Activated naive CD4-positive, alpha-beta T cell treated with anti-CD3 and anti-CD28 coated beads for 36 hours (primary cell): ENCODE measurements around the gene TTC39C. TPM values are rescaled to one million over a fixed set of nuclear protein-coding genes. Genes with fewer than 3 reads are reported as not detected.

Experiments used
- CTCF ChIA-PET: fragments of 350-600 bp; sonication (Branson Sonifier 250); formaldehyde crosslinking; loops from one replicate; lab custom pipeline; 2021; ENCODE audit warnings: antibody characterized with exemption; lab: Charles Lee
- DNase-seq: peaks from one replicate; pipeline ENCODE4 v3.0.0-alpha.2; 2020
- H3K27ac Mint-ChIP-seq: one replicate; pipeline ENCODE4 v1.8.0; 2021; ENCODE audit warnings: mild to moderate bottlenecking, mixed read lengths
- H3K27me3 Mint-ChIP-seq: one replicate; pipeline ENCODE4 v1.8.0; 2021; ENCODE audit warnings: low read depth, mixed read lengths
- H3K36me3 Mint-ChIP-seq: one replicate; pipeline ENCODE4 v1.8.0; 2021; ENCODE audit warnings: low read depth, mixed read lengths
- H3K4me1 Mint-ChIP-seq: one replicate; pipeline ENCODE4 v1.8.0; 2021; ENCODE audit warnings: low read depth, mixed read lengths
- H3K4me3 Mint-ChIP-seq: one replicate; pipeline ENCODE4 v1.8.0; 2021; ENCODE audit warnings: mild to moderate bottlenecking, moderate library complexity, mixed read lengths
- H3K9me3 Mint-ChIP-seq: one replicate; pipeline ENCODE4 v1.8.0; 2021; ENCODE audit warnings: mixed read lengths
- intact Hi-C: fragments of 100-400 bp; cut with micrococcal nuclease; formaldehyde crosslinking; loops from one replicate; pipeline ENCODE4 v1.15.1; 2023
- total RNA-seq, 2 experiments: library from RNA; stranded (reverse); gene quantifications; one replicate each; pipeline ENCODE4 v1.2.3, GENCODE V29; 2021

Gene TTC39C
- total RNA-seq, 2 experiments from 2014 or later: 39.9 to 44.2 TPM

- CTCF ChIA-PET: interaction anchor here (0.6 to 3.4 kb wide), 2 partner anchors 41 to 99 kb away, joined by 3 to 7 read pairs; no protein-coding TSS in a partner anchor
Observed at GRCh38 chr18:24078391-24078790, 63.8 kb downstream of the TTC39C start.

GRCh38 chr18:24080861-24081260 lies 66.3 kb downstream of the TTC39C start:
- Mint-ChIP-seq H3K27ac (no peak overlapping the region), H3K4me1 (peaks cover 45% of the 10 kb centered on the region), H3K27me3 (no peaks in the 10 kb centered on the region), H3K36me3 (peaks cover 14% of the 10 kb centered on the region), H3K9me3 (no peaks in the 10 kb centered on the region), H3K4me3 (no peak overlapping the region)
- CTCF ChIA-PET: interaction anchor here (1.0 to 1.4 kb wide), 3 partner anchors 9 to 116 kb away, joined by 4 to 9 read pairs (median 5); no protein-coding TSS in a partner anchor
- DNase-seq: no peak
- intact Hi-C loops: no loop called here

More at GRCh38 chr18:24078391-24078790, 63.8 kb downstream of the TTC39C start:
- intact Hi-C loops: no loop called here
- Mint-ChIP-seq H3K9me3 (peaks cover 2% of the 10 kb centered on the region), H3K27me3 (no peaks in the 10 kb centered on the region), H3K4me1 (peaks cover 47% of the 10 kb centered on the region), H3K36me3 (peaks cover 24% of the 10 kb centered on the region), H3K27ac (no peak overlapping the region), H3K4me3 (no peak overlapping the region)
- DNase-seq: no peak

GRCh38 chr18:24083550-24083949 lies 69.0 kb downstream of the TTC39C start:
- H3K4me1 Mint-ChIP-seq: peaks cover 28% of the 10 kb centered on the region

GRCh38 chr18:24086082-24086481 lies 71.5 kb downstream of the TTC39C start:
- Mint-ChIP-seq H3K4me1 (peaks cover 16% of the 10 kb centered on the region), H3K9me3 (no peaks in the 10 kb centered on the region), H3K4me3 (no peak overlapping the region), H3K36me3 (peaks cover 16% of the 10 kb centered on the region), H3K27ac (no peak overlapping the region), H3K27me3 (no peaks in the 10 kb centered on the region)
- intact Hi-C loops: no loop called here
- CTCF ChIA-PET: interaction anchor here (1.1 kb wide), 1 partner anchor 120 kb away, joined by 3 read pairs; no protein-coding TSS in a partner anchor
- no peak for DNase-seq

More at GRCh38 chr18:24083550-24083949, 69.0 kb downstream of the TTC39C start:
- H3K27ac Mint-ChIP-seq: no peak overlapping the region
- CTCF ChIA-PET: no interaction called here
- H3K9me3 Mint-ChIP-seq: no peaks in the 10 kb centered on the region
- H3K27me3 Mint-ChIP-seq: no peaks in the 10 kb centered on the region
- H3K36me3 Mint-ChIP-seq: peaks cover 13% of the 10 kb centered on the region
- intact Hi-C loops: no loop called here
- no peak overlapping the region for H3K4me3 Mint-ChIP-seq
- no peak for DNase-seq

GRCh38 chr18:24089076-24089475 lies 74.5 kb downstream of the TTC39C start:
- Mint-ChIP-seq H3K27me3 (no peaks in the 10 kb centered on the region), H3K27ac (no peak overlapping the region), H3K9me3 (no peaks in the 10 kb centered on the region), H3K4me3 (no peak overlapping the region), H3K36me3 (peaks cover 24% of the 10 kb centered on the region), H3K4me1 (peaks cover 10% of the 10 kb centered on the region)
- CTCF ChIA-PET: no interaction called here
- intact Hi-C loops: no loop called here
- DNase-seq: no peak

- Mint-ChIP-seq H3K36me3 (peaks cover 27% of the 10 kb centered on the region), H3K27me3 (no peaks in the 10 kb centered on the region), H3K4me3 (no peak overlapping the region), H3K9me3 (no peaks in the 10 kb centered on the region), H3K4me1 (peaks cover 15% of the 10 kb centered on the region), H3K27ac (no peak overlapping the region)
- intact Hi-C loops: no loop called here
- CTCF ChIA-PET: no interaction called here
- no peak for DNase-seq
Observed at GRCh38 chr18:24089515-24090337, 75.2 kb downstream of the TTC39C start.

- Mint-ChIP-seq H3K4me3 (no peak overlapping the region), H3K27ac (no peak overlapping the region), H3K4me1 (peaks cover 15% of the 10 kb centered on the region), H3K9me3 (peaks cover 2% of the 10 kb centered on the region), H3K36me3 (peaks cover 27% of the 10 kb centered on the region), H3K27me3 (no peaks in the 10 kb centered on the region)
- CTCF ChIA-PET: no interaction called here
- intact Hi-C loops: no loop called here
- no peak for DNase-seq
Observed at GRCh38 chr18:24090876-24091275, 76.3 kb downstream of the TTC39C start.

GRCh38 chr18:24094561-24094960 lies 80.0 kb downstream of the TTC39C start:
- H3K9me3 Mint-ChIP-seq: peaks cover 3% of the 10 kb centered on the region
- CTCF ChIA-PET: interaction anchor here (0.9 kb wide), 1 partner anchor 594 kb away, joined by 3 read pairs; no protein-coding TSS in a partner anchor
- H3K4me1 Mint-ChIP-seq: peaks cover 15% of the 10 kb centered on the region
- intact Hi-C loops: no loop called here
- no peaks in the 10 kb centered on the region for H3K27me3 Mint-ChIP-seq
- H3K36me3 Mint-ChIP-seq: peaks cover 35% of the 10 kb centered on the region
- no peak overlapping the region for H3K4me3 Mint-ChIP-seq
- no peak overlapping the region for H3K27ac Mint-ChIP-seq
- no peak for DNase-seq

- H3K4me3 Mint-ChIP-seq: no peak overlapping the region
- H3K36me3 Mint-ChIP-seq: peaks cover 36% of the 10 kb centered on the region
- H3K27me3 Mint-ChIP-seq: no peaks in the 10 kb centered on the region
- CTCF ChIA-PET: no interaction called here
- H3K27ac Mint-ChIP-seq: no peak overlapping the region
- intact Hi-C loops: no loop called here
- peaks cover 3% of the 10 kb centered on the region for H3K9me3 Mint-ChIP-seq
- H3K4me1 Mint-ChIP-seq: peaks cover 15% of the 10 kb centered on the region
- no peak for DNase-seq
Observed at GRCh38 chr18:24095976-24096375, 81.4 kb downstream of the TTC39C start.

- DNase-seq: no peak
- Mint-ChIP-seq H3K36me3 (peaks cover 14% of the 10 kb centered on the region), H3K4me1 (peaks cover 5% of the 10 kb centered on the region), H3K4me3 (no peak overlapping the region), H3K27me3 (no peaks in the 10 kb centered on the region), H3K9me3 (no peaks in the 10 kb centered on the region), H3K27ac (no peak overlapping the region)
- CTCF ChIA-PET: interaction anchor here (0.6 to 0.7 kb wide), 2 partner anchors 121 to 186 kb away, joined by 5 read pairs; no protein-coding TSS in a partner anchor
- intact Hi-C loops: no loop called here
Observed at GRCh38 chr18:24103320-24104021, 88.9 kb downstream of the TTC39C start.

- H3K4me1 Mint-ChIP-seq: peaks cover 5% of the 10 kb centered on the region
- no peak overlapping the region for H3K27ac Mint-ChIP-seq
- no peak overlapping the region for H3K4me3 Mint-ChIP-seq
- peaks cover 11% of the 10 kb centered on the region for H3K36me3 Mint-ChIP-seq
- H3K27me3 Mint-ChIP-seq: no peaks in the 10 kb centered on the region
- H3K9me3 Mint-ChIP-seq: no peaks in the 10 kb centered on the region
- DNase-seq: no peak
- intact Hi-C loops: no loop called here
- CTCF ChIA-PET: interaction anchor here (0.7 kb wide), 1 partner anchor 122 kb away, joined by 5 read pairs; no protein-coding TSS in a partner anchor
Observed at GRCh38 chr18:24104486-24104885, 89.9 kb downstream of the TTC39C start.

GRCh38 chr18:24108641-24109040 lies 94.1 kb downstream of the TTC39C start:
- H3K4me3 Mint-ChIP-seq: no peak overlapping the region
- CTCF ChIA-PET: no interaction called here
- intact Hi-C loops: no loop called here
- peaks cover 4% of the 10 kb centered on the region for H3K36me3 Mint-ChIP-seq
- no peak overlapping the region for H3K27ac Mint-ChIP-seq
- no peaks in the 10 kb centered on the region for H3K9me3 Mint-ChIP-seq
- no peak for DNase-seq
- H3K4me1 Mint-ChIP-seq: peaks cover 12% of the 10 kb centered on the region
- H3K27me3 Mint-ChIP-seq: no peaks in the 10 kb centered on the region
